Measurements from ENCODE around the gene SHB. TPM values are rescaled to one million over a fixed set of nuclear protein-coding genes. Genes with fewer than 3 reads are reported as not detected.

SHB gene
- total and polyA plus RNA-seq, 2 of the 13 experiments (the other 11 are each of a cell fraction or from before 2014, with no cell fraction given): 19.4 to 20.7 TPM

DNA sequence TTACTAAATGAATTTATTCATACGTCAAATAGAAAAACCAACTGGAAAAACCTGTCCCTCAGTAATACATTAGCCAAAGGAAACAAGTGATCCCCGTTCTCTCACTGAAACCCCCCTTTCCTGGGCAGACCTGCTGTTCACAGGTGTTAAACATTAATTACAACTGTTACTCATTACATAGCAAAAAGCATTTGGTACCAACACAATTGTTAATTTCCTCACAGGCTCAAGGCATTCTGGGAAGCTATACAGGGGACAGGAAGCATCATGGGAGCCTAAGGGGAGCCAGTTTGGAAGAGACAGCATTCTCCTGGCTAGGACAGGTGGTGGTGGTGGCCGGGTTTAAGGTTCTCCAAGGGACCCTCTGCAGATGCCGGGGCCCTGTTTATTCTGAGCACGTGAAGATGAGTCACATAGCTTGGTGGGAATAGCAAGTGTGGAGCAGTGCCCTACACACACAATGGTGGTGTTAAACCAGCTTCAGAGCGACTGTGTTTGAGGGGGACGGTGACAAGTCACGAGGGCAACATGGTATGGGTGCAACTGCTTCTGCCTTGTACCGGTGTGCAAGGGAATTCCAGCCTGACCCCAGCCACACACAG, 102.5 kb downstream of the SHB start (continued):
- TF ChIP-seq, protein P1, sequence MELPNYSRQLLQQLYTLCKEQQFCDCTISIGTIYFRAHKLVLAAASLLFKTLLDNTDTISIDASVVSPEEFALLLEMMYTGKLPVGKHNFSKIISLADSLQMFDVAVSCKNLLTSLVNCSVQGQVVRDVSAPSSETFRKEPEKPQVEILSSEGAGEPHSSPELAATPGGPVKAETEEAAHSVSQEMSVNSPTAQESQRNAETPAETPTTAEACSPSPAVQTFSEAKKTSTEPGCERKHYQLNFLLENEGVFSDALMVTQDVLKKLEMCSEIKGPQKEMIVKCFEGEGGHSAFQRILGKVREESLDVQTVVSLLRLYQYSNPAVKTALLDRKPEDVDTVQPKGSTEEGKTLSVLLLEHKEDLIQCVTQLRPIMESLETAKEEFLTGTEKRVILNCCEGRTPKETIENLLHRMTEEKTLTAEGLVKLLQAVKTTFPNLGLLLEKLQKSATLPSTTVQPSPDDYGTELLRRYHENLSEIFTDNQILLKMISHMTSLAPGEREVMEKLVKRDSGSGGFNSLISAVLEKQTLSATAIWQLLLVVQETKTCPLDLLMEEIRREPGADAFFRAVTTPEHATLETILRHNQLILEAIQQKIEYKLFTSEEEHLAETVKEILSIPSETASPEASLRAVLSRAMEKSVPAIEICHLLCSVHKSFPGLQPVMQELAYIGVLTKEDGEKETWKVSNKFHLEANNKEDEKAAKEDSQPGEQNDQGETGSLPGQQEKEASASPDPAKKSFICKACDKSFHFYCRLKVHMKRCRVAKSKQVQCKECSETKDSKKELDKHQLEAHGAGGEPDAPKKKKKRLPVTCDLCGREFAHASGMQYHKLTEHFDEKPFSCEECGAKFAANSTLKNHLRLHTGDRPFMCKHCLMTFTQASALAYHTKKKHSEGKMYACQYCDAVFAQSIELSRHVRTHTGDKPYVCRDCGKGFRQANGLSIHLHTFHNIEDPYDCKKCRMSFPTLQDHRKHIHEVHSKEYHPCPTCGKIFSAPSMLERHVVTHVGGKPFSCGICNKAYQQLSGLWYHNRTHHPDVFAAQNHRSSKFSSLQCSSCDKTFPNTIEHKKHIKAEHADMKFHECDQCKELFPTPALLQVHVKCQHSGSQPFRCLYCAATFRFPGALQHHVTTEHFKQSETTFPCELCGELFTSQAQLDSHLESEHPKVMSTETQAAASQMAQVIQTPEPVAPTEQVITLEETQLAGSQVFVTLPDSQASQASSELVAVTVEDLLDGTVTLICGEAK (IDR thresholded peaks at IDR 0.05): no peak
- TF ChIP-seq, protein P1 (CRISPR knock-in tag; IDR thresholded peaks at IDR 0.05): no peak
- TF ChIP-seq PHF5A (CRISPR knock-in tag; IDR thresholded peaks at IDR 0.05; ENCODE audit: low read depth, unreplicated experiment) (no peak), CEBPB (IDR thresholded peaks at IDR 0.05; ENCODE audit: borderline replicate concordance, low read depth, low read length) (no peak), ZC3H13 (CRISPR knock-in tag; IDR thresholded peaks at IDR 0.05) (no peak), DRAP1 (CRISPR knock-in tag; IDR thresholded peaks at IDR 0.05) (no peak), ZXDC (CRISPR knock-in tag; IDR thresholded peaks at IDR 0.05) (peak; percentile 59; the same call in 1 of the 2 replicates), ZNF30 (CRISPR knock-in tag; IDR thresholded peaks at IDR 0.05) (no peak), NRL (CRISPR knock-in tag; IDR thresholded peaks at IDR 0.05; ENCODE audit: borderline replicate concordance) (peak; percentile 31; the same call in 1 of the 2 replicates), JUNB (CRISPR knock-in tag; IDR thresholded peaks at IDR 0.05; ENCODE audit: borderline replicate concordance) (0 out of 2 replicates have a peak, but pooled peaks have one; percentile 43), SATB2 (CRISPR knock-in tag; IDR thresholded peaks at IDR 0.05) (no peak), ZFAT (CRISPR knock-in tag; conservative IDR thresholded peaks at IDR 0.05) (no peak), REL (CRISPR knock-in tag; conservative IDR thresholded peaks at IDR 0.05) (no peak), NFE2L2 (IDR thresholded peaks at IDR 0.05; ENCODE audit: low read length) (no peak), DBP (CRISPR knock-in tag; IDR thresholded peaks at IDR 0.05; ENCODE audit: not compliant biosample characterization) (no peak), ZSCAN22 (CRISPR knock-in tag; IDR thresholded peaks at IDR 0.05) (no peak), JUND (CRISPR knock-in tag; IDR thresholded peaks at IDR 0.05) (peak; percentile 88), ATF1 (CRISPR knock-in tag; IDR thresholded peaks at IDR 0.05) (no peak)

All from HepG2 (cell line).